Measurements from ENCODE around the gene STRADA.
A peak's percentile ranks its signal among the peaks of the same experiment; 100 is the strongest.

Gene STRADA, protein sequence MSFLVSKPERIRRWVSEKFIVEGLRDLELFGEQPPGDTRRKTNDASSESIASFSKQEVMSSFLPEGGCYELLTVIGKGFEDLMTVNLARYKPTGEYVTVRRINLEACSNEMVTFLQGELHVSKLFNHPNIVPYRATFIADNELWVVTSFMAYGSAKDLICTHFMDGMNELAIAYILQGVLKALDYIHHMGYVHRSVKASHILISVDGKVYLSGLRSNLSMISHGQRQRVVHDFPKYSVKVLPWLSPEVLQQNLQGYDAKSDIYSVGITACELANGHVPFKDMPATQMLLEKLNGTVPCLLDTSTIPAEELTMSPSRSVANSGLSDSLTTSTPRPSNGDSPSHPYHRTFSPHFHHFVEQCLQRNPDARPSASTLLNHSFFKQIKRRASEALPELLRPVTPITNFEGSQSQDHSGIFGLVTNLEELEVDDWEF
- long read RNA-seq, transcript STRADA-208 (2 exons, 2,788 nt): major isoform, 9 of 42 reads
- long read RNA-seq, transcript STRADA-241 (11 exons, 2,130 nt): minor isoform, 7 of 42 reads
- long read RNA-seq, partial matches to known transcripts: 3 of 42 reads
- long read RNA-seq, other reads (novel, unspliced or antisense): 14 of 42 reads

DNA sequence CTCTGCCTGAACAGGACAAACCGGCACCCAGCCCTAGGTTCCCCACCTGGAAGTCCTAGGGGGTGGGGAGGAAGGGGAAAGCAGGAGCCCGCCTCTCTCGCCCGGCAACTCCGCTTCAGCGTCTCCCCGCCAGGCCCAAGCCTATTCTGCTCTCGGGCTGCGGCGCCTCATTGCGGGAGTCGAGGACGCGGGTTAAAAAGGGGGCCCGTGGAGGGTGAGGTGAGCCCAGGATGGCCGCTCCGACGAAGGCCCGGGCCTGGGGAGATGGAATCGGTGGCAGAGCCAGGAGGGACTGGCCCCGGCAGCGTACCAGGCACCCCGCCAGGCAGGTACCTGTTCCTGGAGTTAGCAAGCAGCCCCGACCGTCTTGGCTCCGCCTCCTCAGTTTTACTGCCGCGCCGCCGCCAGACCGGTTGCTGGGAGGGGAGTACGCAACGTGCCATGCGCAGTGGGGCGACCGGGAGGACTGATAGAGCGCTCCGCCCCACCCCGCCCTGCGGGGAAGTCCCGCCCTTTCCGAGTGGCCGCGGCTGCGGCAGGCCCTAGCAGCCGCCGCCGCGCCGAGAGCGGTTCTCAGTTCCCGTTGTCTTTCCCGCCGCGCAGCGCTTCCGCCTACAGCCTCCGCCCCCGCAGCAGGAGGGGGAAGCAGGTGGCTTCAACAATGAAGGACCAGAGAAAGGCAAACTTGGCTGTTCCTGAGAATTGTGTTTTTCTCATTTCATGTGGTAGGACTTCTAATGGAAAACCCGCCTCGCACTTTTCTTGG lies at the start of gene STRADA:
Gene STRADA (minus strand): TSS at position 392 of the 766 bp plus-strand sequence. CDS start 13,430 bp downstream, outside the sequence.
- peak; percentile 71 for TF ChIP-seq SPI1 (IDR thresholded peaks at IDR 0.05; ENCODE audit: borderline replicate concordance, low read depth)
- no peak for TF ChIP-seq CTCF (IDR thresholded peaks at IDR 0.05; ENCODE audit: insufficient read depth, low read length)
- TF ChIP-seq GABPA (IDR thresholded peaks at IDR 0.05; ENCODE audit: low read depth): peak; percentile 53; the same call in 1 of the 2 replicates
- TF ChIP-seq REST (IDR thresholded peaks at IDR 0.05; ENCODE audit: insufficient replicate concordance, low read depth): no peak
- TF ChIP-seq POLR2AphosphoS5 (IDR thresholded peaks at IDR 0.05; ENCODE audit: low read depth): peak; percentile 90
- DNase-seq (ENCODE audit: low read depth in 1 of 2, low spot score in 1 of 2): peak; percentile 96 to 99
- peak within 1 kb of the TSS; percentile 94 for H3K27ac ChIP-seq (replicated peaks)
- peak within 1 kb of the TSS; percentile 89 for H3K4me3 ChIP-seq (replicated peaks; ENCODE audit: insufficient read depth, low read length)
- H3K27me3 ChIP-seq (ENCODE audit: insufficient read depth, poor library complexity, severe bottlenecking): no peaks in the 10 kb centered on the region

GRCh38 chr17:63790057-63790456 lies 48.5 kb upstream of the STRADA start:
- Histone ChIP-seq H3K4me3 (replicated peaks; ENCODE audit: insufficient read depth, low read length) (no peak overlapping the region), H3K27ac (replicated peaks) (no peak overlapping the region), H3K27me3 (ENCODE audit: insufficient read depth, poor library complexity, severe bottlenecking) (no peaks in the 10 kb centered on the region)
- no peak for TF ChIP-seq REST (IDR thresholded peaks at IDR 0.05; ENCODE audit: insufficient replicate concordance, low read depth)
- TF ChIP-seq CTCF (IDR thresholded peaks at IDR 0.05; ENCODE audit: insufficient read depth, low read length): no peak
- TF ChIP-seq POLR2AphosphoS5 (IDR thresholded peaks at IDR 0.05; ENCODE audit: low read depth): no peak
- no peak for TF ChIP-seq SPI1 (IDR thresholded peaks at IDR 0.05; ENCODE audit: borderline replicate concordance, low read depth)
- TF ChIP-seq GABPA (IDR thresholded peaks at IDR 0.05; ENCODE audit: low read depth): no peak
- DNase-seq (ENCODE audit: low read depth in 1 of 2, low spot score in 1 of 2): no peak

- TF ChIP-seq GABPA (IDR thresholded peaks at IDR 0.05; ENCODE audit: low read depth) (no peak), SPI1 (IDR thresholded peaks at IDR 0.05; ENCODE audit: borderline replicate concordance, low read depth) (no peak), REST (IDR thresholded peaks at IDR 0.05; ENCODE audit: insufficient replicate concordance, low read depth) (no peak), POLR2AphosphoS5 (IDR thresholded peaks at IDR 0.05; ENCODE audit: low read depth) (no peak), CTCF (IDR thresholded peaks at IDR 0.05; ENCODE audit: insufficient read depth, low read length) (no peak)
- Histone ChIP-seq H3K27ac (replicated peaks) (no peak overlapping the region), H3K4me3 (replicated peaks; ENCODE audit: insufficient read depth, low read length) (no peak overlapping the region), H3K27me3 (ENCODE audit: insufficient read depth, poor library complexity, severe bottlenecking) (no peaks in the 10 kb centered on the region)
- DNase-seq (ENCODE audit: low read depth in 1 of 2, low spot score in 1 of 2): no peak
Measured at GRCh38 chr17:63786971-63787711, 45.5 kb upstream of the STRADA start.
